Hematopoietic multipotent progenitor cell treated with erythropoietin and hydrocortisone succinate and interleukin-3 and kit ligand, for 17 days (in vitro differentiated cells): ENCODE results near the gene FAM228A.
"Not testable (repeated sequence)": the region's sequence is repeated elsewhere in the genome, so short reads cannot be mapped to it uniquely, and the experiment has no call there.

Experiments used
- DNase-seq: peaks from one replicate; pipeline ENCODE4 v3.0.0-alpha.2; 2015; ENCODE audit warnings: low spot score

The FAM228A gene

DNA sequence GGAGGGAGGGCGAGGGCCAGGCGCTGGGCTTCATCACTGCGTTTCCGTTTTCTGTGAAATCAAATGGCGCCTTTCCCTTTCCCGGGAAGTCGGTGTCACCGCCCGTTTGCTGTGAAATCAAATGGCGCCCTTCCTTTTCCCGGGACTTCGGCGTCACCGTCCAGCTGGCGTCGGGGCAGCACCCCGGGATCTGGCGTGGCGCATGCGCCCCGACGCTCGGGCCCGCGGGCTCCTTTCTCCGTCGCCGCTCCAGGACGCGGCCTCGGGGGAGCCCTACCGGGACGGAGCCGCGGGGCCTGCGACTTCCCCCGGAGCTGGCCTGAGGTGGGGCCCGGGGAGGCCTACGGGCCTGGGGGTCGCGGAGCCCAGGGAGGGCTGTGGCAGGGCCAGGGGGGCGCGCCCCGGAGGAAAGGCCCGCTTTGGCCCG lies at the start of gene FAM228A:
Gene FAM228A (plus strand): TSS at position 203 of the 427 bp plus-strand sequence. CDS start 428 bp downstream, outside the sequence.
- no peak for DNase-seq

DNA sequence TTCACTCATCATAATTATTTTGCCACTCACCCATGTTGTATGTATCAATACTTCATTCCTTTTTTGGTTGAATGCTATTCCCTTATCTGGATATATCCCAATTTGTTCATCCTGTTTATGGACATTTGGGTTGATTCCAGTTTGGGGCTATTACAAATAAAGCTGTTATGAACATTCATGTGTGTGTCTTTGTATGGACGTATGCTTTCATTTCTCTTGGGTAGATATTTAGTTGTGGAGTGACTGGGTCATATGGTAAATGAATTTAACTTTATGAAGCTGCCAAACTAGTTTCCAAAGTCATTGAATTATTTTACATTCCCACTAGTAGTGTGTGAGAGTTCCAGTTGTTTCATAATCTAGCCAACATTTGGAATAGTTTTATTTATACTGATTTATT lies 48.9 kb upstream of the FAM228A start:
- DNase-seq = no peak

- DNase-seq = no peak
Observed at GRCh38 chr2:24132543-24132942, 42.3 kb upstream of the FAM228A start.

DNA sequence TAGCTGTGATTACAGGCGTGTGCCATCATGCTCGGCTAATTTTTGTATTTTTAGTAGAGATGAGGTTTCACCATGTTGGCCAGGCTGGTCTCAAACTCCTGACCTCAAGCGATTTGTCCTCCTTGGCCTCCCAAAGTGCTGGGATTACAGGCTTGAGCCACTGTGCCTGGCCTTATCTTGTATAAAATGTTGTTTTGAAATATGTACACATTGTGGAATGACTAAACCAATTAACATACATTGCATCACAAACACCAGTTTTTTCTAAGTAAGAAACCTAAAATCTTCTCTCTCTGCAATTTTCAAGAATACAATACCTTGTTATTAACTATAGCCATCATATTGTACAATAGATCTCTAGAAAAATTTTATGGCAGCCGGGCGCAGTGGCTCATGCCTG lies 34.5 kb upstream of the FAM228A start:
- not testable (repeated sequence) for DNase-seq

GRCh38 chr2:24147364-24147763 lies 27.5 kb upstream of the FAM228A start:
- DNase-seq = no peak

GRCh38 chr2:24152413-24153197 lies 22.2 kb upstream of the FAM228A start:
- DNase-seq = no peak

DNA sequence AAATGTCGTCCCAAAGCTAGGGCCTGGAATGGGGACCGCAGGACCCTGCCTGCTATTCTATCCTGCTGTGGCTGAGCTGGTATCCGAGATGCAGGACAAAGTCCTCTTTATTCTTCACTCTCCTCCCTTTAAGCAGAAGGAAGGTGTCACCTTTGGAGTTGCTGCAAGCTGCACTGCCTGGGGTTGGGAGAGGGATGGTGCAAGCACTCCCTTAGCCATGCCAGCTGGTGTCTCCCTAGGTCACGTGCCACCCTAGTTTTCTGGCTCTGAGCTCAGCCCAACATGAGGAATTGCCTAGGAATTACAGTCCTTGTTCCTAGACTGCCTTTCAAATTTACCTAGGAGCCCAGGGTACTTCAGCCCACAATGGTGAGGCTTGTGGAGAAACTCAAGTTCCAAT lies 21.4 kb upstream of the FAM228A start:
- no peak for DNase-seq

GRCh38 chr2:24158131-24158530 lies 16.7 kb upstream of the FAM228A start:
- no peak for DNase-seq

DNA sequence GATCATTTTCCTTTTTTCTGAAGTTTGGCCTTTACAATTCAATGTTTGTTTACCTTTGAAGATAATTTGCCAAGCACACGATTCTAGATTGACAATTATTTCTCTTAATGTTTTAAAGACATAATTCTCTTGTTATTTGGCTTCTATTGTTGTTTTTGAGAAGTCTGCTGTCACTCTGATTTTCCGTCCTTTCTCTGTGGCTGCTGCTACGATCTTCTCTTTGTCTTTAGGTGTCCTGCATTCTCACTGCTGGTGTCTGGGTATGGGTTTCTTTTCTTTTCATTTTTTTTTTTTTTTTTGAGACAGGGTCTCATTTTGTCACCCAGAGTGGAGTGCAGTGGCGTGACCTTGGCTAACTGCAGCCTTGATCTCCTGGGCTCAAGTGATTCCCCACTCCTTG lies 15.1 kb upstream of the FAM228A start:
- DNase-seq = no peak

- no peak for DNase-seq
Observed at GRCh38 chr2:24160761-24161160, 14.1 kb upstream of the FAM228A start.

DNA sequence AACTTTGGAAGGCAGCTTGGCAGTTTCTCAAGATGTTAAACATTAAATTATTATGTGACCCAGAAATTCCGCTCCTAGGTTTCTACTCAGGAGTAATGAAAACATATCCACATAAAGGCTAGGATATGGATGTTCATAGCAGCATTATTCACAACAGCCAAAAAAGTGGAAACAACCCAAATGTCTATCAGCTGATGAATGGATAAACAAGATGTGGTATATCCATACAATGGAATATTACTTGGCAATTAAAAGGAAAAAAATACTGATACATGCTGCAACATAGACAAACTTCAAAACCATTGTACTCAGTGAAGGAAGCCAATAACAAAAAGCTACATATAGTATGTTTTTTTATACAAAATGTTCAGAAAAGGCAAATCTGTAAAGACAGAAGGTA lies 12.4 kb upstream of the FAM228A start:
- no peak for DNase-seq

DNA sequence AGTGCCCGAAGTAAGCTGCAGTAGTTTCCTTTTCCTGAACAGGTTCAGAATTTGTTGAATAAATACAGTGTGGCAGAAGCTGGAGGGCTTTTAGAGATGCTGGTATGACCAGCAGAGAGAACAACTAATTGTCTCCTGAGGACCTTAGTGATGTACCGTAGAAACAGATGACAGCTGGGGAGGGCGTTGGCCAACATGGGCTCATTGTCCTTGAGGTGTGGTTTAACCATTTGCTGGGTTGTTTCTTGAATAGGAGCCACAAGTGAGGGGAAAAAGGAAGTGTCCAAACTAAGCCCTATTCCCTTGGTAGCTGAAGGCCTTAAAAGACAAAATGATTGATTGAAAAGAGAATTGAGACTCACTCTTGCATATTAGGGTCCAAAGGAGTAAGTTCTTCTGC lies 11.7 kb upstream of the FAM228A start:
- DNase-seq = no peak

GRCh38 chr2:24163601-24164000 lies 11.3 kb upstream of the FAM228A start:
- DNase-seq = no peak

- DNase-seq = peak; percentile 14
Observed at GRCh38 chr2:24164416-24164973, 10.4 kb upstream of the FAM228A start.

GRCh38 chr2:24169023-24169422 lies 5.8 kb upstream of the FAM228A start:
- DNase-seq = no peak

- no peak for DNase-seq
Observed at GRCh38 chr2:24175631-24176187, 856 bp downstream of the FAM228A start.

DNA sequence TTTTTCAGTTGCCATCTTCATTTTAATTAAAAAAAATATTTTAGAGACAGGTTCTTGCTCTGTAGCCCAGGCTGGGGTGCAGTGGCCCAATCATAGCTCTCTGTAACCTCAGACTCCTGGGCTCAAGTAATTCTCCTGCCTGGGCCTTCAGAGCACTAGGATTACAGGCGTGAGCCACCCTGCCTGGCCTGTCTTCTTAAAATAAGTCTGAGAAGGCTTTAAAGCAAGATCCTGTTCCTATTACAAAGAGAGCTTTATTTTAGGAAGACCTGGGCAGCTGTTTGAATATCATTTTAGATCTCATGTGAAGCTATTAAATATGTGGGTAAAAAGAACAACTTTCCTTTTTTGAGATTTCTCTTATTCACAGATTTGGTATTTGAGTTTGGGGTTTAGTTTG lies 1.5 kb downstream of the FAM228A start:
- no peak for DNase-seq

GRCh38 chr2:24179683-24180082 lies 4.8 kb downstream of the FAM228A start:
- no peak for DNase-seq

DNA sequence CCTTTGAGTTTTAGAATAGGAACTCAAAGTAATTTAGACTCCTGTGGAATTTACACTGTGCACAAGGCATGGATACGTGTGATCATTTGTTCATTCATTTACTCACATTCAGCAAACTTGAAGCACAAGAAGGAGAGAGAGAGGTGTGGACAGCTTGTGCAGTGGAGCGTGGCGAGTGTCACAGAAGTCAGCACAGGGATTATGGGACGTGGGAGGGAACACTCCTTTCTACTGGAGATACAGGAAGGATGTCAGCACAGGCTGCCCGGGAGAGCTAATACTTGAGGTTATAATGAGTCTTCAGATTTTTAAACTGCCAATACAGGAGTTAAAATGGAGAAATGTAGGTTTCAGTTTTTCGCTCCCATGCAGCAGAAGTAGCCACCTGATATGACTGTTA lies 7.0 kb downstream of the FAM228A start:
- no peak for DNase-seq

- no peak for DNase-seq
Observed at GRCh38 chr2:24182507-24182906, 7.7 kb downstream of the FAM228A start.

DNA sequence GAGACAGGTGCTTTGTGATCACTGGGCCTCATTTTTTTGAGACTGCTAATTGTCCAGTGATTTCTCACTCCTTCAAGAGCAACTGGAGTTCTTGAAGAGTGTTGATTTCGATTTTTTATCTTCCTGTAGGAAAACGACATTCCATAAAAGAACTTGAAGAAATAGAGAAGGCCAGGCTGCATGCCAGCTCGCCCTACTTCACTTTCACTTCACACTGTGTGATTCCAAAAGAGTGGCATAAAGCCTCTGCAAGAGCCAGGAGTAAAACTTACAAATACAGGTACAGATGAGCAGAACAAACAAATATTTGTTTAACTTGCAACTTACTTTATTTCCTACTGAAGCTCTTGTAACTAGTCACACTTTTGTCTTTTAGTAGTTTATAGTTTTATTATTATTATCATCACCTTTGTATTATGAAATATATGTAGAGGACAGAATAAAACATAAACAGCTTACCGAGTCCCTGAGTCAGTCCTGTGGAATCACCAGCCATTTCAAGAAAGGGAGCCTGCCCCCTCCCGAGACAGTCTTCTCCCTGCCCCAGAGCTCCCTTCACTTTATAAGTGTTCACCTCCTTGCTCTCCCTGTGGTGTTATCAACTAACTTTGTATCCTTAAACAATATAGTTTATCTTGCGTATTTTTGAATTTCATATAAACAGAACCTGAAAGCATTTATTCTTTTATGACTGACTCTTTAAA lies 8.7 kb downstream of the FAM228A start:
- DNase-seq = no peak

GRCh38 chr2:24189551-24189950 lies 14.7 kb downstream of the FAM228A start:
- no peak for DNase-seq

- no peak for DNase-seq
Observed at GRCh38 chr2:24190503-24190902, 15.7 kb downstream of the FAM228A start.
